GM21619 (cell line): Measurements from ENCODE around the gene OR4C12.
"Not testable (repeated sequence)": the region's sequence is repeated elsewhere in the genome, so short reads cannot be mapped to it uniquely, and the experiment has no call there.

Source experiments
- ATAC-seq: cut with Tn5 transposase; IDR thresholded peaks from one replicate; pipeline ENCODE4 v1.9.1; 2021; ENCODE audit not compliant: unreplicated experiment

Gene OR4C12

GRCh38 chr11:49982435-49982834, at the start of gene OR4C12:
TSS of gene OR4C12 (minus strand) at chr11:49982535. CDS start at chr11:49982501, 34 bp downstream.
- not testable (repeated sequence) for ATAC-seq

- ATAC-seq, result no peak
These were observed 47.9 kb upstream of the OR4C12 start for GRCh38 chr11:50030193-50030592.

GRCh38 chr11:49995565-49995964, 13.2 kb upstream of the OR4C12 start:
- ATAC-seq, result no peak

GRCh38 chr11:49973439-49973838, 8.9 kb downstream of the OR4C12 start:
- not testable (repeated sequence) for ATAC-seq

- ATAC-seq, result no peak
These were observed 30.2 kb downstream of the OR4C12 start, which contains the start of gene OR4C13 for GRCh38 chr11:49952091-49952490. TSS of gene OR4C13 (plus strand) at chr11:49952391. CDS start at chr11:49952423, 32 bp downstream.

GRCh38 chr11:49948701-49949100, 33.6 kb downstream of the OR4C12 start:
- ATAC-seq, result not testable (repeated sequence)
